GM10248 (cell line): ENCODE results near the gene MED9.

Experiments
- CTCF ChIA-PET: fragments of 300-600 bp; sonication (Branson Sonifier 250); formaldehyde crosslinking; extraction: SDS; loops from one replicate; lab custom pipeline; 2021; ENCODE audit warnings: antibody characterized with exemption; lab: Yijun Ruan, JAX
- POLR2A ChIA-PET: fragments of 350-650 bp; sonication (Branson Sonifier 250); formaldehyde crosslinking; extraction: SDS; loops from one replicate; lab custom pipeline; 2020; ENCODE audit warnings: antibody characterized with exemption; lab: Yijun Ruan, JAX
- DNase-seq: peaks from one replicate; pipeline ENCODE4 v3.0.0; 2012; ENCODE audit errors: extremely low spot score
- CTCF ChIP-seq: IDR thresholded peaks from 2 replicates; pipeline ENCODE4 v1.5.1; 2012; ENCODE audit warnings: mild to moderate bottlenecking, low read depth; ENCODE audit errors: extremely low read depth, missing control alignments, control extremely low read depth

Gene MED9

GRCh38 chr17:17508646-17509591 is 32.1 kb downstream of the MED9 start:
- no peak for TF ChIP-seq CTCF
- ChIA-PET CTCF (no interaction called here), POLR2A (no interaction called here)
- no peak for DNase-seq

GRCh38 chr17:17509601-17510425 is 33.0 kb downstream of the MED9 start:
- ChIA-PET POLR2A (no interaction called here), CTCF (interaction anchor here (0.8 to 2.9 kb wide), 2 partner anchors 13 to 131 kb away, joined by 3 to 17 read pairs; partner anchors contain the start of gene RASD1)
- TF ChIP-seq CTCF, result no peak
- DNase-seq, result no peak

- ChIA-PET POLR2A (no interaction called here), CTCF (interaction anchor here (0.8 to 2.9 kb wide), 2 partner anchors 14 to 130 kb away, joined by 3 to 17 read pairs; partner anchors contain the start of gene RASD1)
- no peak for TF ChIP-seq CTCF
- no peak for DNase-seq
Observed at GRCh38 chr17:17510456-17511292, 33.9 kb downstream of the MED9 start.

- ChIA-PET CTCF (interaction anchor here (2.9 kb wide), 1 partner anchor 14 kb away, joined by 17 read pairs; the partner anchor contains the start of gene RASD1), POLR2A (no interaction called here)
- TF ChIP-seq CTCF, result no peak
- no peak for DNase-seq
Observed at GRCh38 chr17:17511293-17511741, 34.5 kb downstream of the MED9 start.

GRCh38 chr17:17511881-17512858 is 35.4 kb downstream of the MED9 start:
- DNase-seq, result no peak
- no peak for TF ChIP-seq CTCF
- POLR2A ChIA-PET, result no interaction called here
- CTCF ChIA-PET, result interaction anchor here (2.9 kb wide), 1 partner anchor 15 kb away, joined by 17 read pairs; the partner anchor contains the start of gene RASD1
